MCF 10A (cell line): ENCODE data around the gene IRF2BP2. TPM values are rescaled to one million over a fixed set of nuclear protein-coding genes. Genes with fewer than 3 reads are reported as not detected.

Experiments used
- BruUV-seq: library from RNA; stranded (reverse); fragments of 400-500 nt; replicated peaks from 2 replicates; lab custom pipeline; 2021; lab: Mats Ljungman, UMichigan
- CTCF ChIA-PET: fragments of 300-600 bp; sonication (Branson Sonifier 250); formaldehyde crosslinking; extraction: SDS; loops from one replicate; lab custom pipeline; 2021; ENCODE audit warnings: antibody characterized with exemption, inconsistent platforms; lab: Yijun Ruan, JAX
- POLR2A ChIA-PET: fragments of 300-600, 350-650 bp; sonication (Branson Sonifier 250); formaldehyde crosslinking; extraction: SDS; loops from one replicate; lab custom pipeline; 2020; ENCODE audit warnings: antibody characterized with exemption, inconsistent platforms; lab: Yijun Ruan, JAX
- DNase-seq: peaks from one replicate; pipeline ENCODE4 v3.0.0-alpha.2; 2018; ENCODE audit not compliant: unreplicated experiment
- H3K27ac Mint-ChIP-seq: one replicate; pipeline ENCODE4 v1.8.0; 2022; ENCODE audit warnings: mild to moderate bottlenecking, low read depth, mixed read lengths; ENCODE audit not compliant: unreplicated experiment
- H3K27me3 Mint-ChIP-seq: one replicate; pipeline ENCODE4 v1.8.0; 2022; ENCODE audit warnings: mixed read lengths; ENCODE audit not compliant: insufficient read depth, unreplicated experiment
- H3K36me3 Mint-ChIP-seq: one replicate; pipeline ENCODE4 v1.8.0; 2022; ENCODE audit warnings: mild to moderate bottlenecking, moderate library complexity, mixed read lengths; ENCODE audit not compliant: insufficient read depth, unreplicated experiment
- H3K4me1 Mint-ChIP-seq: one replicate; pipeline ENCODE4 v1.8.0; 2022; ENCODE audit warnings: mixed read lengths; ENCODE audit not compliant: insufficient read depth, unreplicated experiment
- H3K4me3 Mint-ChIP-seq: one replicate; pipeline ENCODE4 v1.8.0; 2022; ENCODE audit warnings: mild to moderate bottlenecking, moderate library complexity, mixed read lengths; ENCODE audit not compliant: unreplicated experiment
- H3K9me3 Mint-ChIP-seq: one replicate; pipeline ENCODE4 v1.8.0; 2022; ENCODE audit warnings: mixed read lengths; ENCODE audit not compliant: unreplicated experiment
- CTCF ChIP-seq: fragments of 200-600 bp; IDR thresholded peaks from one replicate; pipeline ENCODE4 v1.8.0; 2022; ENCODE audit warnings: antibody characterized with exemption, mild to moderate bottlenecking; ENCODE audit not compliant: unreplicated experiment
- intact Hi-C: fragments of 100-400 bp; cut with micrococcal nuclease; formaldehyde crosslinking; loops from 2 replicates; pipeline ENCODE4 v1.14.1; 2022
- total RNA-seq: library from RNA; stranded (reverse); gene quantifications from 2 replicates; pipeline ENCODE4 v1.2.3, GENCODE V29; 2022

The IRF2BP2 gene
- total RNA-seq, 1 experiment from 2014 or later = 217 TPM

GRCh38 chr1:234578735-234579134, 31.2 kb downstream of the IRF2BP2 start:
- ChIA-PET CTCF (interaction anchor here (0.6 to 2.8 kb wide), 2 partner anchors 79 to 587 kb away, joined by 3 to 13 read pairs; no protein-coding TSS in a partner anchor), POLR2A (interaction anchor here (0.6 to 1.4 kb wide), 6 partner anchors 10 to 197 kb away, joined by 3 to 7 read pairs (median 4); no protein-coding TSS in a partner anchor)
- H3K9me3 Mint-ChIP-seq = no peaks in the 10 kb centered on the region

GRCh38 chr1:234578087-234578486, 31.9 kb downstream of the IRF2BP2 start:
- intact Hi-C loops = no loop called here
- Mint-ChIP-seq H3K27me3 (no peaks in the 10 kb centered on the region), H3K4me3 (no peak overlapping the region), H3K36me3 (no peaks in the 10 kb centered on the region), H3K9me3 (no peaks in the 10 kb centered on the region), H3K4me1 (peaks cover 10% of the 10 kb centered on the region), H3K27ac (no peak overlapping the region)
- ChIA-PET CTCF (interaction anchor here (0.6 to 3.3 kb wide), 6 partner anchors 11 to 587 kb away, joined by 3 to 13 read pairs (median 3); no protein-coding TSS in a partner anchor), POLR2A (interaction anchor here (1.0 to 2.9 kb wide), 6 partner anchors 11 to 45 kb away, joined by 3 to 12 read pairs (median 4); no protein-coding TSS in a partner anchor)
- TF ChIP-seq CTCF = no peak
- DNase-seq = no peak
- BruUV-seq = no TSS peak

More at GRCh38 chr1:234578735-234579134, 31.2 kb downstream of the IRF2BP2 start:
- Mint-ChIP-seq H3K4me1 (peaks cover 4% of the 10 kb centered on the region), H3K4me3 (no peak overlapping the region), H3K27me3 (no peaks in the 10 kb centered on the region), H3K27ac (no peak overlapping the region), H3K36me3 (no peaks in the 10 kb centered on the region)
- DNase-seq = no peak
- intact Hi-C loops = no loop called here
- no peak for TF ChIP-seq CTCF
- no TSS peak for BruUV-seq

GRCh38 chr1:234573711-234574299, 36.2 kb downstream of the IRF2BP2 start:
- H3K4me1 Mint-ChIP-seq = peaks cover 17% of the 10 kb centered on the region
- no peak overlapping the region for H3K27ac Mint-ChIP-seq
- H3K36me3 Mint-ChIP-seq = no peaks in the 10 kb centered on the region
- ChIA-PET POLR2A (interaction anchor here (1.2 to 3.5 kb wide), 3 partner anchors 8 to 40 kb away, joined by 6 to 27 read pairs (median 9); no protein-coding TSS in a partner anchor), CTCF (no interaction called here)
- no peaks in the 10 kb centered on the region for H3K9me3 Mint-ChIP-seq
- TF ChIP-seq CTCF = no peak
- DNase-seq = peak; percentile 77
- intact Hi-C loops = no loop called here
- H3K4me3 Mint-ChIP-seq = no peak overlapping the region
- H3K27me3 Mint-ChIP-seq = no peaks in the 10 kb centered on the region
- BruUV-seq = no TSS peak

GRCh38 chr1:234572966-234573365, 37.0 kb downstream of the IRF2BP2 start:
- TF ChIP-seq CTCF = no peak
- H3K36me3 Mint-ChIP-seq = no peaks in the 10 kb centered on the region
- intact Hi-C loops = no loop called here
- H3K27me3 Mint-ChIP-seq = no peaks in the 10 kb centered on the region
- H3K27ac Mint-ChIP-seq = no peak overlapping the region
- BruUV-seq = no TSS peak
- POLR2A ChIA-PET = interaction anchor here (1.2 to 2.6 kb wide), 2 partner anchors 33 to 39 kb away, joined by 6 to 9 read pairs; no protein-coding TSS in a partner anchor
- no peak for DNase-seq
- H3K4me1 Mint-ChIP-seq = peaks cover 17% of the 10 kb centered on the region
- CTCF ChIA-PET = interaction anchor here (1.1 to 1.6 kb wide), 2 partner anchors 28 to 74 kb away, joined by 3 to 4 read pairs; no protein-coding TSS in a partner anchor
- peaks cover under 1% of the 10 kb centered on the region for H3K9me3 Mint-ChIP-seq
- H3K4me3 Mint-ChIP-seq = no peak overlapping the region
